WTC11 (cell line): ENCODE measurements around the gene BRD4. TPM values are rescaled to one million over a fixed set of nuclear protein-coding genes. Genes with fewer than 3 reads are reported as not detected.
A peak's percentile ranks its signal among the peaks of the same experiment; 100 is the strongest.

Experiments used
- ATAC-seq: fragments of 200-7000 bp; cut with Tn5 transposase; 2 replicates; pipeline ENCODE4 v1.10.0; 2021; ENCODE audit warnings: mild to moderate bottlenecking, moderate library complexity
- CTCF ChIA-PET: fragments of 300-600 bp; sonication (Branson Sonifier 250); formaldehyde crosslinking; loops from one replicate; lab custom pipeline; 2021; ENCODE audit warnings: antibody characterized with exemption; lab: Charles Lee
- POLR2A ChIA-PET: fragments of 350-600 bp; sonication (Branson Sonifier 250); formaldehyde crosslinking; loops from one replicate; lab custom pipeline; 2021; ENCODE audit warnings: antibody characterized with exemption; lab: Charles Lee
- DNase-seq: peaks from one replicate; pipeline ENCODE4 v3.0.0; 2021; ENCODE audit warnings: low spot score
- H3K27ac Mint-ChIP-seq: 2 replicates; pipeline ENCODE4 v1.8.0; 2021; ENCODE audit warnings: mixed read lengths
- H3K27me3 Mint-ChIP-seq: 2 replicates; pipeline ENCODE4 v1.8.0; 2021; ENCODE audit warnings: low read depth, mild to moderate bottlenecking, moderate library complexity, mixed read lengths
- H3K36me3 Mint-ChIP-seq: 2 replicates; pipeline ENCODE4 v1.8.0; 2021; ENCODE audit warnings: mixed read lengths
- H3K4me1 Mint-ChIP-seq: 2 replicates; pipeline ENCODE4 v1.8.0; 2022; ENCODE audit warnings: mixed read lengths
- H3K4me3 Mint-ChIP-seq: 2 replicates; pipeline ENCODE4 v1.8.0; 2021; ENCODE audit warnings: mild to moderate bottlenecking, moderate library complexity, mixed read lengths
- H3K9me3 Mint-ChIP-seq: 2 replicates; pipeline ENCODE4 v1.8.0; 2021; ENCODE audit warnings: mixed read lengths
- CBFB ChIP-seq: sonication (generic); formaldehyde crosslinking; IDR thresholded peaks from 2 replicates; pipeline ENCODE4 v1.8.1; 2022; ENCODE audit warnings: mild to moderate bottlenecking, low read depth, missing genetic modification reagents
- E2F5 ChIP-seq: sonication (generic); formaldehyde crosslinking; IDR thresholded peaks from 2 replicates; pipeline ENCODE4 v1.8.1; 2022; ENCODE audit warnings: mild to moderate bottlenecking, moderate library complexity, missing genetic modification reagents
- FOXK1 ChIP-seq: sonication (generic); formaldehyde crosslinking; IDR thresholded peaks from 2 replicates; pipeline ENCODE4 v1.8.0; 2022; ENCODE audit warnings: mild to moderate bottlenecking, moderate library complexity, missing genetic modification reagents
- IRF2 ChIP-seq: sonication (generic); formaldehyde crosslinking; IDR thresholded peaks from 2 replicates; pipeline ENCODE4 v1.8.0; 2022; ENCODE audit warnings: low read depth, missing genetic modification reagents, borderline replicate concordance
- KAT7 ChIP-seq: sonication (generic); formaldehyde crosslinking; IDR thresholded peaks from 2 replicates; pipeline ENCODE4 v1.8.1; 2023; ENCODE audit warnings: missing genetic modification reagents, mild to moderate bottlenecking, borderline replicate concordance
- MYBL2 ChIP-seq: sonication (generic); formaldehyde crosslinking; IDR thresholded peaks from 2 replicates; pipeline ENCODE4 v1.8.1; 2023; ENCODE audit warnings: mild to moderate bottlenecking, moderate library complexity, missing genetic modification reagents
- PREB ChIP-seq: sonication (generic); formaldehyde crosslinking; IDR thresholded peaks from 2 replicates; pipeline ENCODE4 v1.8.1; 2022; ENCODE audit warnings: mild to moderate bottlenecking, missing genetic modification reagents, moderate library complexity, borderline replicate concordance
- SMAD4 ChIP-seq: sonication (generic); formaldehyde crosslinking; IDR thresholded peaks from 2 replicates; pipeline ENCODE4 v1.8.0; 2022; ENCODE audit warnings: mild to moderate bottlenecking, missing genetic modification reagents
- ZBTB21 ChIP-seq: sonication (generic); formaldehyde crosslinking; IDR thresholded peaks from 2 replicates; pipeline ENCODE4 v1.8.1; 2023; ENCODE audit warnings: mild to moderate bottlenecking, missing genetic modification reagents, borderline replicate concordance
- ZNF138 ChIP-seq: sonication (generic); formaldehyde crosslinking; conservative IDR thresholded peaks from 2 replicates; pipeline ENCODE4 v1.8.1; 2022; ENCODE audit warnings: mild to moderate bottlenecking, moderate library complexity, missing genetic modification reagents
- ZNF232 ChIP-seq: sonication (generic); formaldehyde crosslinking; IDR thresholded peaks from 2 replicates; pipeline ENCODE4 v1.8.0; 2022; ENCODE audit warnings: mild to moderate bottlenecking, missing genetic modification reagents
- total RNA-seq: library from RNA; stranded (reverse); gene quantifications from 3 replicates; pipeline ENCODE4 v1.2.3, GENCODE V29; 2021
- TF ChIP-seq, protein P1 (sequence below): sonication (generic); formaldehyde crosslinking; IDR thresholded peaks from 2 replicates; pipeline ENCODE4 v1.8.1; 2022; ENCODE audit warnings: low read depth, missing genetic modification reagents, borderline replicate concordance
- TF ChIP-seq, protein P2 (sequence below): sonication (generic); formaldehyde crosslinking; IDR thresholded peaks from 2 replicates; pipeline ENCODE4 v1.8.0; 2023; ENCODE audit warnings: mild to moderate bottlenecking, missing genetic modification reagents
- TF ChIP-seq, protein P3 (sequence below): sonication (generic); formaldehyde crosslinking; IDR thresholded peaks from 2 replicates; pipeline ENCODE4 v1.8.1; 2022; ENCODE audit warnings: missing genetic modification reagents, borderline replicate concordance
- TF ChIP-seq, protein P4 (sequence below): sonication (generic); formaldehyde crosslinking; IDR thresholded peaks from 2 replicates; pipeline ENCODE4 v1.8.1; 2023; ENCODE audit warnings: mild to moderate bottlenecking, missing genetic modification reagents
- TF ChIP-seq, protein P5 (sequence below): sonication (generic); formaldehyde crosslinking; IDR thresholded peaks from 2 replicates; pipeline ENCODE4 v1.8.0; 2022; ENCODE audit warnings: mild to moderate bottlenecking, missing genetic modification reagents

Gene BRD4
- total RNA-seq, 1 experiment from 2014 or later = 128 TPM

- no peak for DNase-seq
- no peaks in the 10 kb centered on the region for H3K36me3 Mint-ChIP-seq
- H3K9me3 Mint-ChIP-seq = no peaks in the 10 kb centered on the region; the same call in 1 of the 2 replicates
- POLR2A ChIA-PET = interaction anchor here (1.4 kb wide), 1 partner anchor 8 kb away, joined by 3 read pairs; no protein-coding TSS in a partner anchor
- no peak overlapping the region for H3K4me3 Mint-ChIP-seq
- ATAC-seq = peak; percentile 59
- CTCF ChIA-PET = interaction anchor here (0.5 to 1.4 kb wide), 5 partner anchors 22 to 223 kb away, joined by 3 to 9 read pairs (median 3); no protein-coding TSS in a partner anchor
- TF ChIP-seq E2F5 (no peak), ZNF232 (CRISPR knock-in tag) (no peak), SMAD4 (CRISPR knock-in tag) (no peak), MYBL2 (CRISPR knock-in tag) (no peak), CBFB (CRISPR knock-in tag) (no peak), IRF2 (no peak), ZBTB21 (CRISPR knock-in tag) (no peak), PREB (CRISPR knock-in tag) (no peak), ZNF138 (CRISPR knock-in tag) (no peak), FOXK1 (CRISPR knock-in tag) (no peak), KAT7 (CRISPR knock-in tag) (no peak)
- TF ChIP-seq, protein P1, sequence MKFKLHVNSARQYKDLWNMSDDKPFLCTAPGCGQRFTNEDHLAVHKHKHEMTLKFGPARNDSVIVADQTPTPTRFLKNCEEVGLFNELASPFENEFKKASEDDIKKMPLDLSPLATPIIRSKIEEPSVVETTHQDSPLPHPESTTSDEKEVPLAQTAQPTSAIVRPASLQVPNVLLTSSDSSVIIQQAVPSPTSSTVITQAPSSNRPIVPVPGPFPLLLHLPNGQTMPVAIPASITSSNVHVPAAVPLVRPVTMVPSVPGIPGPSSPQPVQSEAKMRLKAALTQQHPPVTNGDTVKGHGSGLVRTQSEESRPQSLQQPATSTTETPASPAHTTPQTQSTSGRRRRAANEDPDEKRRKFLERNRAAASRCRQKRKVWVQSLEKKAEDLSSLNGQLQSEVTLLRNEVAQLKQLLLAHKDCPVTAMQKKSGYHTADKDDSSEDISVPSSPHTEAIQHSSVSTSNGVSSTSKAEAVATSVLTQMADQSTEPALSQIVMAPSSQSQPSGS (CRISPR knock-in tag) = no peak
- TF ChIP-seq, protein P2, sequence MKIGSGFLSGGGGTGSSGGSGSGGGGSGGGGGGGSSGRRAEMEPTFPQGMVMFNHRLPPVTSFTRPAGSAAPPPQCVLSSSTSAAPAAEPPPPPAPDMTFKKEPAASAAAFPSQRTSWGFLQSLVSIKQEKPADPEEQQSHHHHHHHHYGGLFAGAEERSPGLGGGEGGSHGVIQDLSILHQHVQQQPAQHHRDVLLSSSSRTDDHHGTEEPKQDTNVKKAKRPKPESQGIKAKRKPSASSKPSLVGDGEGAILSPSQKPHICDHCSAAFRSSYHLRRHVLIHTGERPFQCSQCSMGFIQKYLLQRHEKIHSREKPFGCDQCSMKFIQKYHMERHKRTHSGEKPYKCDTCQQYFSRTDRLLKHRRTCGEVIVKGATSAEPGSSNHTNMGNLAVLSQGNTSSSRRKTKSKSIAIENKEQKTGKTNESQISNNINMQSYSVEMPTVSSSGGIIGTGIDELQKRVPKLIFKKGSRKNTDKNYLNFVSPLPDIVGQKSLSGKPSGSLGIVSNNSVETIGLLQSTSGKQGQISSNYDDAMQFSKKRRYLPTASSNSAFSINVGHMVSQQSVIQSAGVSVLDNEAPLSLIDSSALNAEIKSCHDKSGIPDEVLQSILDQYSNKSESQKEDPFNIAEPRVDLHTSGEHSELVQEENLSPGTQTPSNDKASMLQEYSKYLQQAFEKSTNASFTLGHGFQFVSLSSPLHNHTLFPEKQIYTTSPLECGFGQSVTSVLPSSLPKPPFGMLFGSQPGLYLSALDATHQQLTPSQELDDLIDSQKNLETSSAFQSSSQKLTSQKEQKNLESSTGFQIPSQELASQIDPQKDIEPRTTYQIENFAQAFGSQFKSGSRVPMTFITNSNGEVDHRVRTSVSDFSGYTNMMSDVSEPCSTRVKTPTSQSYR = no peak
- TF ChIP-seq, protein P3, sequence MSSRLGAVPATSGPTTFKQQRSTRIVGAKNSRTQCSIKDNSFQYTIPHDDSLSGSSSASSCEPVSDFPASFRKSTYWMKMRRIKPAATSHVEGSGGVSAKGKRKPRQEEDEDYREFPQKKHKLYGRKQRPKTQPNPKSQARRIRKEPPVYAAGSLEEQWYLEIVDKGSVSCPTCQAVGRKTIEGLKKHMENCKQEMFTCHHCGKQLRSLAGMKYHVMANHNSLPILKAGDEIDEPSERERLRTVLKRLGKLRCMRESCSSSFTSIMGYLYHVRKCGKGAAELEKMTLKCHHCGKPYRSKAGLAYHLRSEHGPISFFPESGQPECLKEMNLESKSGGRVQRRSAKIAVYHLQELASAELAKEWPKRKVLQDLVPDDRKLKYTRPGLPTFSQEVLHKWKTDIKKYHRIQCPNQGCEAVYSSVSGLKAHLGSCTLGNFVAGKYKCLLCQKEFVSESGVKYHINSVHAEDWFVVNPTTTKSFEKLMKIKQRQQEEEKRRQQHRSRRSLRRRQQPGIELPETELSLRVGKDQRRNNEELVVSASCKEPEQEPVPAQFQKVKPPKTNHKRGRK (CRISPR knock-in tag) = no peak
- TF ChIP-seq, protein P4, sequence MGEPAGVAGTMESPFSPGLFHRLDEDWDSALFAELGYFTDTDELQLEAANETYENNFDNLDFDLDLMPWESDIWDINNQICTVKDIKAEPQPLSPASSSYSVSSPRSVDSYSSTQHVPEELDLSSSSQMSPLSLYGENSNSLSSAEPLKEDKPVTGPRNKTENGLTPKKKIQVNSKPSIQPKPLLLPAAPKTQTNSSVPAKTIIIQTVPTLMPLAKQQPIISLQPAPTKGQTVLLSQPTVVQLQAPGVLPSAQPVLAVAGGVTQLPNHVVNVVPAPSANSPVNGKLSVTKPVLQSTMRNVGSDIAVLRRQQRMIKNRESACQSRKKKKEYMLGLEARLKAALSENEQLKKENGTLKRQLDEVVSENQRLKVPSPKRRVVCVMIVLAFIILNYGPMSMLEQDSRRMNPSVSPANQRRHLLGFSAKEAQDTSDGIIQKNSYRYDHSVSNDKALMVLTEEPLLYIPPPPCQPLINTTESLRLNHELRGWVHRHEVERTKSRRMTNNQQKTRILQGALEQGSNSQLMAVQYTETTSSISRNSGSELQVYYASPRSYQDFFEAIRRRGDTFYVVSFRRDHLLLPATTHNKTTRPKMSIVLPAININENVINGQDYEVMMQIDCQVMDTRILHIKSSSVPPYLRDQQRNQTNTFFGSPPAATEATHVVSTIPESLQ (CRISPR knock-in tag) = no peak
- TF ChIP-seq, protein P5, sequence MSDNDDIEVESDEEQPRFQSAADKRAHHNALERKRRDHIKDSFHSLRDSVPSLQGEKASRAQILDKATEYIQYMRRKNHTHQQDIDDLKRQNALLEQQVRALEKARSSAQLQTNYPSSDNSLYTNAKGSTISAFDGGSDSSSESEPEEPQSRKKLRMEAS (CRISPR knock-in tag) = no peak
- peak overlapping the region; percentile 86 for H3K27ac Mint-ChIP-seq
- H3K27me3 Mint-ChIP-seq = no peaks in the 10 kb centered on the region
- H3K4me1 Mint-ChIP-seq = peaks cover 76% of the 10 kb centered on the region
Measured at GRCh38 chr19:15324791-15325519, 7.4 kb downstream of the BRD4 start.
